Esophagus muscularis mucosa (tissue), 4 donors: Measurements from ENCODE around the gene HVCN1. TPM values are rescaled to one million over a fixed set of nuclear protein-coding genes. Genes with fewer than 3 reads are reported as not detected.

Experiments used
- DNase-seq: peaks from one replicate; pipeline ENCODE4 v3.0.0-alpha.2; 2017; ENCODE audit errors: extremely low spot score
- H3K27ac ChIP-seq, 4 donors: fragments of 200-600 bp; sonication (generic); replicated peaks in 1 of 4; 1 replicate in 3 of 4; 2 replicates in 1 of 4; pipeline ENCODE4 v1.5.1; 2016 to 2019; ENCODE audit warnings: mild to moderate bottlenecking in 1 of 4
- H3K27me3 ChIP-seq, 4 donors: fragments of 200-600 bp; sonication (generic); one replicate each; pipeline versions ENCODE4 v1.5.1 to v1.6.0; 2016 to 2019
- H3K36me3 ChIP-seq, 4 donors: fragments of 200-600 bp; sonication (generic); one replicate each; pipeline ENCODE4 v1.5.1; 2016 to 2019
- H3K4me1 ChIP-seq, 4 donors: fragments of 200-600 bp; sonication (generic); one replicate each; pipeline ENCODE4 v1.5.1; 2016 to 2019
- H3K4me3 ChIP-seq, 4 donors: fragments of 200-600 bp; sonication (generic); 1 replicate in 2 of 4; 2 replicates in 2 of 4; pipeline ENCODE4 v1.5.1; 2016 to 2019; ENCODE audit warnings: mild to moderate bottlenecking in 4 of 4, moderate library complexity in 1 of 4
- H3K9me3 ChIP-seq, 4 donors: fragments of 200-600 bp; sonication (generic); 1 replicate in 3 of 4; 2 replicates in 1 of 4; pipeline ENCODE4 v1.5.1; 2016 to 2019
- CTCF ChIP-seq, 3 experiments: fragments of 200-600 bp in 2 of 3; fragments of 450-650 bp in 1 of 3; sonication (generic) in 2 of 3; IDR thresholded peaks; one replicate each; pipeline ENCODE4 v1.5.1; 2017 to 2019; ENCODE audit warnings: antibody characterized with exemption in 3 of 3, mild to moderate bottlenecking in 2 of 3, moderate library complexity in 1 of 3
- EP300 ChIP-seq: sonication (generic); formaldehyde crosslinking; IDR thresholded peaks from one replicate; pipeline ENCODE4 v1.6.1; 2017; ENCODE audit warnings: antibody characterized with exemption
- POLR2A ChIP-seq: fragments of 450-650 bp; IDR thresholded peaks from one replicate; pipeline ENCODE4 v1.6.1; 2017; ENCODE audit warnings: antibody characterized with exemption, moderate library complexity, mild to moderate bottlenecking, low read depth
- POLR2AphosphoS5 ChIP-seq, 2 donors: sonication (generic); formaldehyde crosslinking; IDR thresholded peaks; one replicate each; pipeline ENCODE4 v1.6.1; 2017; ENCODE audit warnings: antibody characterized with exemption in 2 of 2
- WGBS: methylation state at CpG from one replicate; pipeline ENCODE4 v1.1.5; 2018; 5-methylcytosine and 5-hydroxymethylcytosine counted together
- intact Hi-C: fragments of 100-400 bp; cut with DNase I; formaldehyde crosslinking; loops from one replicate; pipeline ENCODE4 v1.15.1; 2023
- total RNA-seq, 4 donors: library from RNA; depleted of rRNA; stranded (reverse); fragments of >200 nt; gene quantifications; one replicate each; pipeline versions ENCODE4 v1.1.0 to v1.2.1, GENCODE V29; 2016

The HVCN1 gene
- total RNA-seq, 4 donors from 2014 or later, result 5.4 to 8.9 (median 7.1) TPM

- Histone ChIP-seq H3K4me3 (no peak overlapping the region), H3K9me3 (no peaks in the 10 kb centered on the region), H3K27ac (no peak overlapping the region), H3K27me3 (no peaks in the 10 kb centered on the region), H3K36me3 (no peaks in the 10 kb centered on the region), H3K4me1 (no peaks in the 10 kb centered on the region)
- 24% methylated on average over 5 of the region's 5 CpGs for WGBS
- intact Hi-C loops, result loop anchor here (10.0 kb wide), 1 partner anchor 180 kb away; no protein-coding TSS in a partner anchor
- TF ChIP-seq CTCF (IDR thresholded peaks at IDR 0.05) (peak in 2 of 3 experiments; percentile 11 to 19), POLR2A (no peak), POLR2AphosphoS5 (IDR thresholded peaks at IDR 0.05) (no peak)
- DNase-seq, result no peak
Observed at GRCh38 chr12:110704750-110705149, 15.8 kb upstream of the HVCN1 start.

GRCh38 chr12:110704231-110704630 is 15.3 kb upstream of the HVCN1 start:
- 96% methylated on average over 5 of the region's 5 CpGs for WGBS
- Histone ChIP-seq H3K4me3 (no peak overlapping the region), H3K27ac (no peak overlapping the region), H3K9me3 (no peaks in the 10 kb centered on the region), H3K27me3 (no peaks in the 10 kb centered on the region), H3K4me1 (peaks cover 0 to 3% (median under 1%) of the 10 kb centered on the region in 4 donors), H3K36me3 (no peaks in the 10 kb centered on the region)
- DNase-seq, result no peak
- TF ChIP-seq EP300 (no peak), CTCF (IDR thresholded peaks at IDR 0.05) (no peak)
- intact Hi-C loops, result loop anchor here (10.0 kb wide), 1 partner anchor 181 kb away; no protein-coding TSS in a partner anchor

GRCh38 chr12:110702081-110702480 is 13.2 kb upstream of the HVCN1 start:
- Histone ChIP-seq H3K27me3 (no peaks in the 10 kb centered on the region), H3K4me1 (peaks cover 16 to 19% (median 17%) of the 10 kb centered on the region in 4 donors), H3K4me3 (no peak overlapping the region), H3K36me3 (no peaks in the 10 kb centered on the region), H3K27ac (no peak overlapping the region), H3K9me3 (no peaks in the 10 kb centered on the region)
- no peak for DNase-seq
- TF ChIP-seq EP300, result no peak
- TF ChIP-seq POLR2AphosphoS5 (IDR thresholded peaks at IDR 0.05), result no peak
- no peak for TF ChIP-seq CTCF (IDR thresholded peaks at IDR 0.05)
- TF ChIP-seq POLR2A, result no peak
- WGBS, result 95% methylated on average over 5 of the region's 5 CpGs
- intact Hi-C loops, result loop anchor here (10.0 kb wide), 1 partner anchor 183 kb away; no protein-coding TSS in a partner anchor

GRCh38 chr12:110699591-110700445 is 10.9 kb upstream of the HVCN1 start:
- intact Hi-C loops, result loop anchor here (5.0 to 10.0 kb wide), 3 partner anchors 98 to 245 kb away; partner anchors contain the start of gene ARPC3
- no peak for DNase-seq
- Histone ChIP-seq H3K27me3 (no peaks in the 10 kb centered on the region), H3K4me3 (no peak overlapping the region), H3K4me1 (peaks cover 16 to 22% (median 17%) of the 10 kb centered on the region in 4 donors), H3K27ac (peak overlapping the region in 1 of 4 donors; percentile 39), H3K36me3 (no peaks in the 10 kb centered on the region), H3K9me3 (no peaks in the 10 kb centered on the region)
- TF ChIP-seq EP300, result no peak
- TF ChIP-seq CTCF (IDR thresholded peaks at IDR 0.05), result peak in 1 of 3 experiments; percentile 3
- 91% methylated on average over 27 of the region's 28 CpGs for WGBS
